ENCODE results near the gene TOMM70. TPM values are rescaled to one million over a fixed set of nuclear protein-coding genes. Genes with fewer than 3 reads are reported as not detected.

The TOMM70 gene
- total and polyA plus RNA-seq, 2 of the 13 experiments (the other 11 are each of a cell fraction or from before 2014, with no cell fraction given), result 27.0 to 77.2 TPM

GRCh38 chr3:100404250-100404548 lies 3.3 kb upstream of the TOMM70 start:
- BruUV-seq (replicated peaks), result no TSS peak
- peaks cover 20% of the 10 kb centered on the region for H4K20me1 ChIP-seq (ENCODE audit: insufficient read depth, low read length)
- ChIA-PET POLR2A (interaction anchor here (0.9 to 1.3 kb wide), 2 partner anchors 18 to 45 kb away, joined by 3 to 6 read pairs; no protein-coding TSS in a partner anchor), CTCF (ENCODE audit: low intra/inter-chr PET ratio, low total read pairs) (no interaction called here)
- no peaks in the 10 kb centered on the region; a peak in 2 of 5 replicates for H3K36me3 ChIP-seq (replicated peaks in 1 of 2; ENCODE audit: control insufficient read depth in 1 of 2, insufficient read depth in 2 of 2, low read length in 2 of 2)
- H3K27me3 ChIP-seq (ENCODE audit: control insufficient read depth in 1 of 2, insufficient read depth in 2 of 2, low read length in 2 of 2), result no peaks in the 10 kb centered on the region; a peak in 1 of 5 replicates
- intact Hi-C loops (cut with micrococcal nuclease; ENCODE audit: unreplicated experiment) (loop anchor here (10.0 kb wide), 1 partner anchor 329 kb away; no protein-coding TSS in a partner anchor), in situ Hi-C loops (cut with HindIII; ENCODE audit: extremely low pct_ligation_motif_present, low pct_unique_long_range_greater_than_20kb) (no loop called here)
- no peak overlapping the region for H3K27ac ChIP-seq (ENCODE audit: extremely low read length, insufficient read depth, low read length)
- FAIRE-seq (no peak), ATAC-seq (no peak), DNase-seq (ENCODE audit: low spot score) (no peak)
- peak overlapping the region; percentile 87 for H3K4me2 ChIP-seq (ENCODE audit: low read depth, low read length)
- WGBS (ENCODE audit: low lambda C conversion rate), result 95% methylated on average over 1 of the region's 1 CpG
- H2AFZ ChIP-seq (ENCODE audit: low read length), result no peak overlapping the region
- H3K79me2 ChIP-seq (ENCODE audit: insufficient read depth, low read length), result peaks cover 87% of the 10 kb centered on the region
- peaks cover 52% of the 10 kb centered on the region for H3K4me1 ChIP-seq (ENCODE audit: insufficient read depth, low read length)
- no peak for TF ChIP-seq TBX3 (IDR thresholded peaks at IDR 0.05; ENCODE audit: borderline replicate concordance)
- TF ChIP-seq NFYC (CRISPR knock-in tag; IDR thresholded peaks at IDR 0.05), result no peak
- TF ChIP-seq THAP8 (CRISPR knock-in tag; IDR thresholded peaks at IDR 0.05; ENCODE audit: borderline replicate concordance), result no peak
- TF ChIP-seq ZNF737 (CRISPR knock-in tag; IDR thresholded peaks at IDR 0.05; ENCODE audit: borderline replicate concordance), result no peak
- no peak for TF ChIP-seq TARDBP (CRISPR knock-in tag; IDR thresholded peaks at IDR 0.05)
- no peak for TF ChIP-seq MYC (CRISPR knock-in tag; IDR thresholded peaks at IDR 0.05; ENCODE audit: borderline replicate concordance)
- TF ChIP-seq RNF2 (conservative IDR thresholded peaks at IDR 0.05; ENCODE audit: low read depth), result no peak
- 0 out of 2 replicates have a peak, but pooled peaks cover 6% of the 10 kb centered on the region for H3K9me3 ChIP-seq (ENCODE audit: low read length)
- H3K9ac ChIP-seq (ENCODE audit: insufficient read depth, low read depth, low read length), result peak overlapping the region; percentile 91; the same call in 1 of the 2 replicates
- peak overlapping the region; percentile 56 to 99 (median 96); a peak in 5 of 6 replicates for H3K4me3 ChIP-seq (replicated peaks in 1 of 3; ENCODE audit: insufficient read depth in 1 of 3, low read depth in 2 of 3, low read length in 3 of 3)
